WI38 (cell line): ENCODE measurements around the gene SLC5A4.
"Not testable (repeated sequence)": the region's sequence is repeated elsewhere in the genome, so short reads cannot be mapped to it uniquely, and the experiment has no call there.

Experiments
- H3K4me3 ChIP-seq: 2 replicates; pipeline ENCODE4 v1.5.1; 2011; ENCODE audit warnings: low read depth, mild to moderate bottlenecking, control low read depth, low read length
- TF ChIP-seq, protein P1 (sequence below): IDR thresholded peaks from 2 replicates; pipeline ENCODE4 v1.5.1; 2012; ENCODE audit warnings: low read depth, mild to moderate bottlenecking, control low read depth, low read length

The SLC5A4 gene

DNA sequence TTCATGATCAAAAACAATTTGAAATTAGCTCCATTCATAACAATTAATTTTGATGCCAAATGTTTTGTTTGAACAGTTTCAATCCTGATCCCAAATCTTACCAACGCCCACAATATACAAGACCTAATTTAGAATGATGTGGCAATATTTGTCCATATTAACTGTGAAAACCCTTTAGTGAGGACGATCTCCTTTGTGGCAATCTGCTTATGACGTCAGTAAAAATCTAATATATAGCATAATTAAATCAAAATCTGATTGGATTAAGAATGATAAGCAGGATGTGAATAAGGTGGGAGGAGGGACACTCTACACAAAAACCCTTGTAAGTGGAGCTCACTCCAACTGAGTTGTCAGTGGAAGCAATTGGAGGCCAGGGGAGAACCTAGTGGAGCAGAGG lies 11.9 kb upstream of the SLC5A4 start:
- TF ChIP-seq, protein P1, sequence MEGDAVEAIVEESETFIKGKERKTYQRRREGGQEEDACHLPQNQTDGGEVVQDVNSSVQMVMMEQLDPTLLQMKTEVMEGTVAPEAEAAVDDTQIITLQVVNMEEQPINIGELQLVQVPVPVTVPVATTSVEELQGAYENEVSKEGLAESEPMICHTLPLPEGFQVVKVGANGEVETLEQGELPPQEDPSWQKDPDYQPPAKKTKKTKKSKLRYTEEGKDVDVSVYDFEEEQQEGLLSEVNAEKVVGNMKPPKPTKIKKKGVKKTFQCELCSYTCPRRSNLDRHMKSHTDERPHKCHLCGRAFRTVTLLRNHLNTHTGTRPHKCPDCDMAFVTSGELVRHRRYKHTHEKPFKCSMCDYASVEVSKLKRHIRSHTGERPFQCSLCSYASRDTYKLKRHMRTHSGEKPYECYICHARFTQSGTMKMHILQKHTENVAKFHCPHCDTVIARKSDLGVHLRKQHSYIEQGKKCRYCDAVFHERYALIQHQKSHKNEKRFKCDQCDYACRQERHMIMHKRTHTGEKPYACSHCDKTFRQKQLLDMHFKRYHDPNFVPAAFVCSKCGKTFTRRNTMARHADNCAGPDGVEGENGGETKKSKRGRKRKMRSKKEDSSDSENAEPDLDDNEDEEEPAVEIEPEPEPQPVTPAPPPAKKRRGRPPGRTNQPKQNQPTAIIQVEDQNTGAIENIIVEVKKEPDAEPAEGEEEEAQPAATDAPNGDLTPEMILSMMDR = no peak
- no peak overlapping the region for H3K4me3 ChIP-seq

DNA sequence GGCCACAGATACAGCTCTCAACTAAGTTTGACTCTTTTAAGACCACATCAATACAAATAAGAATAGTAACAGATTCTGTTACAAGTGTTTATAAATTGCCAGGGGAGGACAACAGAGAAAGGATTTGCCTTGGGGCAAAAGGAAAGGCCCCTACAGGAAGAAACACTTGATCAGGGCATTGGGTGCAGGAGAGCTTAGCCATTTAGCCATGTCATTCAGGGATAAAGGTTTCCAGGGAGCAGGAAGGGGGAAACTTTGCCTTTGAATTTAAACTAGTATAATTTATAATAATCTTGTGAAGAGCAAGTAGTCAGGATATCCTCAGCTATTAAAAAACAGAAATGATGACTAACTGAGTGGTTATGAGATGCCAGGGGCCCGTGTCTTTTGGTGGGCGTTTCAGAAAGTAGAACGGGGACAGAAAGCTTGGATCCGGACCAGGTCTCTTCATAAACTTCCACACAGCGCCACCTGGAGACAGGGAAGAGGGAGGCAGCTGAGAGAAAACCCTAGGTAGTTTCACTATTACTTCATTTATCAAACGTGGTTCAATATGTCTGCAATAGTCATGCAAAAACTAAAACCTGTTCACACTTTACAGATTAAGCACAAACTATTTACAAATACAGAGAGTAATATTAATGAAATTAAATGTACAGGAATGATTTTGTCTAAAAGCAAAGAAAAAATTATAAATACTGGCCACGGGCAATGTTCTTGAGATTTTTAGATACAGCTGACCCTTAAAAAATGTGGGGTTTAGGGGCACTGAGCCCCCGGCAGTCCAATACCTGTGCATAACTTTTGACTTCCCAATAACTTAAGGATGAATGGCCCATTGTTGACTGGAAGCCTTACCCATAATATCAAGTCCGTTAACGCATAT lies 11.0 kb upstream of the SLC5A4 start:
- H3K4me3 ChIP-seq = no peak overlapping the region
- TF ChIP-seq, protein P1 = peak; percentile 73

DNA sequence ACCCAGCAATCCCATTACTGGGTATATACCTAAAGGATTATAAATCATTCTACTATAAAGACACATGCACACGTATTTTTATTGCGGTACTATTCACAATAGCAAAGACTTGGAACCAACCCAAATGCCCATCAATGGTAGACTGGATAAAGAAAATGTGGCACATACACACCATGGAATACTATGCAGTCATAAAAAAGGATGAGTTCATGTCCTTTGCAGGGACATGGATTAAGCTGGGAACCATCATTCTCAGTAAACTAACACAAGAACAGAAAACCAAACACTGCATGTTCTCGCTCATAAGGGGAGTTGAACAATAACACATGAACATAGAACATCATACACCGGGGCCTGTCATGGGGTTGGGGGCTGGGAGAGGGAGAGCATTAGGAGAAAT lies 8.5 kb upstream of the SLC5A4 start:
- not testable (repeated sequence) for H3K4me3 ChIP-seq

DNA sequence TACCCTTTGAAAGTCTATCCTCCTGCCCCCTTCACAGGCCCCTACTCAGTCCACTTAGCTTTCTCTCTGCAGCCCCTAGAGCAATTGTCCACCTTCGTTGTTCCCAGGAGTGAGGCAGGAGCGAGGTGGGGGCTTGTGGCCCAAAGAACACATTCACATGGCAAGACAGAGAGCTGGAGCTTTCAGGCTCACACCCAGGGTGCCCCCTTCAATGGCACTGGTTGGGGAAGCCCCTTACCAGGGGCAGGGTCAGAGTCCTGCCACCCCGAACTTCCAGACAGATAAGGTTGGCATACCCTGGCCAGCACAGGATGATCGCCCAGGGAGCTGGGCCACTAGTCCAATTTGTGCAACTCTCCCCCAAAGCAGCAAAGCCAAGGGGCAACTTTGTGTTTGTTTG lies 6.2 kb upstream of the SLC5A4 start:
- H3K4me3 ChIP-seq = no peak overlapping the region
- TF ChIP-seq, protein P1 = no peak

DNA sequence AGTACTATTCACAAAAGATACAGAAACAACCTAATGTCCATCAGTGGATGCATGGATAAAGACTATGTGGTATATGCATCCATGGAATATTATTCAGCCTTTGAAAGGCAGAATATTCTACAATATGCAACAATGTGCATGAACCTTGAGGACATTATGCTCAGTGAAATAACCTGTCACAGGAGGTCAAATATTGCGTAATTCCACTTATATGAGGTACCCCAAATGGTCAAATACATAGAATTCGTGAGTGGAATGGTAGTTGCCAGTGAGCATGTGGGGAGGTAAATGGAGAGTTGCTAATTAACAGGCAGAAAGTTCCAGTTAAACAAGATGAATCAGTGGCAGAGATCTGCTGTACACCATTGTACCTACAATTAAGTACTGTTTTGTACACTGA lies 3.6 kb upstream of the SLC5A4 start:
- H3K4me3 ChIP-seq = no peak overlapping the region
- TF ChIP-seq, protein P1 = no peak

DNA sequence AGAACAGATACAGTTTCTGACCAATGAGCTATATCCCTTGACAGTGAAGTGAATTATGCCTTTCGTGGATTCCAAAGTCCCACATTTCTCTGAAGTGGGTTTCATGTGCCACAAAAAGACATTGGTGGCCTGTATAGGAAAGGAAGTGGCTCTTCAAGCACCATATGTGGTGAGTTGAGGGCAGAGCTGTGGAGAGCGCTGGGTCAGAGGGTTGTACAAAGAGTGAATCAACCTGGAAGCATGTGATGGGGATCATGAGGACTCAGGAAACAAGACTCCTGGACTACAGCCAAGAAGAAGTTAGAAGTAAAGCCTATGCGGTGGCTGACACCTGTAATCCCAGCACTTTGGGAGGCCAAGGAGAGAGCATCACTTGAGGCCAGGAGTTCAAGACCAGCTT lies 579 bp upstream of the SLC5A4 start:
- no peak overlapping the region for H3K4me3 ChIP-seq

DNA sequence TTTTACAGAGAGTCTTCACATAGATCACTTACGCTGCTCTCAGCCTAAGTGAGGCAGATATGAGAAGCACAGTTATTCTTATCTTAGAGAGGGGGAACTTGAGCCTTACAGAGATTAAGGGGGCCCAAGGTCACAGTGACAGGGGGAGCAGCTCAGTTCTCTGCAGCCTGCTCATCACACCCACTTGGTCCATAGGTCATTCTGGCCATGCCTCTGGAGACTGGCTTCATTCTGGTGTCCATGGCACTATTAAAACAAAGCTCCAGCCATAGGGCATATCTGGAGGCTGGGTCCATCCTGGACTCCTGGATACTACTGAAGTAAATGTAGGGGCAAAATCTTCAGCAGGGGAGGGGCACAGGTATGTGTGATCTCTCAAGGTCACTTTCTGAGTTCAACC lies 5.9 kb downstream of the SLC5A4 start:
- no peak overlapping the region for H3K4me3 ChIP-seq
- TF ChIP-seq, protein P1 = no peak

More for the DNA sequence above, 579 bp upstream of the SLC5A4 start:
- TF ChIP-seq, protein P1 = no peak
